ENCODE results near the gene CCDC169.
"Not testable (repeated sequence)": the region's sequence is repeated elsewhere in the genome, so short reads cannot be mapped to it uniquely, and the experiment has no call there.

Gene CCDC169

GRCh38 chr13:36343766-36344165 is 46.2 kb upstream of the CCDC169 start:
- CTCF ChIA-PET, result interaction anchor here (1.1 kb wide), 2 partner anchors 9 to 29 kb away, joined by 4 read pairs; no protein-coding TSS in a partner anchor
- peaks cover 8 to 34% (median 19%) of the 10 kb centered on the region in 4 experiments for H3K4me1 ChIP-seq (ENCODE audit: control extremely low read depth in 1 of 4, control insufficient read depth in 4 of 4, insufficient read depth in 4 of 4, low read length in 3 of 4)
- WGBS (ENCODE audit: insufficient coverage), result 100% methylated on average over 2 of the region's 3 CpGs
- H3K4me3 ChIP-seq (ENCODE audit: control insufficient read depth in 1 of 7, extremely low read depth in 1 of 7, insufficient read depth in 4 of 7, low read depth in 2 of 7, low read length in 6 of 7), result peak overlapping the region in 3 of 7 experiments; percentile 6 to 86 (median 80)
- POLR2A ChIA-PET, result interaction anchor here (1.5 kb wide), 1 partner anchor 47 kb away, joined by 3 read pairs; the partner anchor contains the start of gene CCDC169
- H3K36me3 ChIP-seq (ENCODE audit: control insufficient read depth in 4 of 4, insufficient read depth in 4 of 4, low read length in 3 of 4), result peaks cover 0 to 2% (median under 1%) of the 10 kb centered on the region in 4 experiments
- no peak overlapping the region for H3K27ac ChIP-seq (ENCODE audit: insufficient read depth in 1 of 2, low read depth in 1 of 2, low read length in 2 of 2, poor library complexity in 1 of 2, severe bottlenecking in 2 of 2)
- no peaks in the 10 kb centered on the region for H3K9me3 ChIP-seq (ENCODE audit: control extremely low read depth in 1 of 5, control insufficient read depth in 4 of 5, insufficient read depth in 2 of 5, low read depth in 1 of 5, low read length in 4 of 5)
- H3K27me3 ChIP-seq (replicated peaks in 2 of 5; ENCODE audit: control insufficient read depth in 4 of 5, insufficient read depth in 5 of 5, low read length in 4 of 5), result no peaks in the 10 kb centered on the region
- DNase-seq, result peak in 1 of 3 donors; percentile 4

DNA sequence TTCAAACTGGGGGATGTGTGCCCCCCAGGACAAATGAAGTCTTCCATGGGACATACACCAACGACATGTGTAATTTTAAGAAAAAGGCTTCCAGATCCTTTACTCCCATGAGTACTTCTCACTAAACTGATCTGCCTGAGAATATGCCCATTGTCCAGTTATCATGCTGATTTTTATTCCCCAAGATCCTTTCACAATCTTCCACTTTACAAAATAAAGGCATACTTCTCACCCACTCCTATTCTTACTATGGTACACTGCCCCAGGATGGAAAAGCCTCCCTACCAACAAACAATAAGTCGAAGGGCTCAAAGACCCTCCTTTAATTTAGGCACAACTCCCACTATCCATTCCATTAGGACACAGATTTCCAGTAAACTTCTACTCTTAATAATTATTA is 45.1 kb upstream of the CCDC169 start:
- CTCF ChIA-PET, result no interaction called here
- H3K27ac ChIP-seq (ENCODE audit: insufficient read depth in 1 of 2, low read depth in 1 of 2, low read length in 2 of 2, poor library complexity in 1 of 2, severe bottlenecking in 2 of 2), result no peak overlapping the region
- POLR2A ChIA-PET, result no interaction called here
- peaks cover 0 to 5% (median 2%) of the 10 kb centered on the region in 4 experiments for H3K36me3 ChIP-seq (ENCODE audit: control insufficient read depth in 4 of 4, insufficient read depth in 4 of 4, low read length in 3 of 4)
- no peaks in the 10 kb centered on the region for H3K27me3 ChIP-seq (replicated peaks in 2 of 5; ENCODE audit: control insufficient read depth in 4 of 5, insufficient read depth in 5 of 5, low read length in 4 of 5)
- 100% methylated on average over 2 of the region's 2 CpGs for WGBS (ENCODE audit: insufficient coverage)
- H3K9me3 ChIP-seq (ENCODE audit: control extremely low read depth in 1 of 5, control insufficient read depth in 4 of 5, insufficient read depth in 2 of 5, low read depth in 1 of 5, low read length in 4 of 5), result no peaks in the 10 kb centered on the region
- no peak overlapping the region for H3K4me3 ChIP-seq (ENCODE audit: control insufficient read depth in 1 of 7, extremely low read depth in 1 of 7, insufficient read depth in 4 of 7, low read depth in 2 of 7, low read length in 6 of 7)
- H3K4me1 ChIP-seq (ENCODE audit: control extremely low read depth in 1 of 4, control insufficient read depth in 4 of 4, insufficient read depth in 4 of 4, low read length in 3 of 4), result peaks cover 8 to 34% (median 19%) of the 10 kb centered on the region in 4 experiments
- DNase-seq, result no peak

DNA sequence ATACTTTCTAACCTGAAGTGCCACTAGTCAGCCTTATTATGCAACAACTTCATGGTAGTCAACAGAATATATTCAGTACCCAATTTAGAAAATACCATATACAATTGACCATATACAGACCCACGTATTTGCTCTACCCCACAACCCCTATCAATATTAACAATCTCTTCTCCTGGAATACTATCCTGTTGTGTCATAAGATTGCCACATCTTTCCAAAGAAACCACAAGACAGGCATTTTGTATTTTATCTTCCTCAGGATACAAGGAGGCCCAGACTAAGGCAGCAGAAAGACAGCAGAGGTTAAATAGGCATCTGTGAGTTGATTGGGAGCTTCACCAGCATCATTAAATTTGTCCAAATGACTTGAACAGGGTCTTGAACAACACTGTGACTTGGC is 44.1 kb upstream of the CCDC169 start:
- ChIA-PET CTCF (interaction anchor here (1.8 kb wide), 1 partner anchor 11 kb away, joined by 6 read pairs; no protein-coding TSS in a partner anchor), POLR2A (no interaction called here)
- Histone ChIP-seq H3K4me1 (ENCODE audit: control extremely low read depth in 1 of 4, control insufficient read depth in 4 of 4, insufficient read depth in 4 of 4, low read length in 3 of 4) (peaks cover 7 to 27% (median 16%) of the 10 kb centered on the region in 4 experiments), H3K27me3 (replicated peaks in 2 of 5; ENCODE audit: control insufficient read depth in 4 of 5, insufficient read depth in 5 of 5, low read length in 4 of 5) (no peaks in the 10 kb centered on the region), H3K27ac (ENCODE audit: insufficient read depth in 1 of 2, low read depth in 1 of 2, low read length in 2 of 2, poor library complexity in 1 of 2, severe bottlenecking in 2 of 2) (no peak overlapping the region), H3K36me3 (ENCODE audit: control insufficient read depth in 4 of 4, insufficient read depth in 4 of 4, low read length in 3 of 4) (peaks cover 0 to 5% (median 2%) of the 10 kb centered on the region in 4 experiments), H3K9me3 (ENCODE audit: control extremely low read depth in 1 of 5, control insufficient read depth in 4 of 5, insufficient read depth in 2 of 5, low read depth in 1 of 5, low read length in 4 of 5) (no peaks in the 10 kb centered on the region), H3K4me3 (ENCODE audit: control insufficient read depth in 1 of 7, extremely low read depth in 1 of 7, insufficient read depth in 4 of 7, low read depth in 2 of 7, low read length in 6 of 7) (no peak overlapping the region)
- WGBS (ENCODE audit: insufficient coverage), result 80% methylated on average over 1 of the region's 1 CpG
- DNase-seq, result no peak

DNA sequence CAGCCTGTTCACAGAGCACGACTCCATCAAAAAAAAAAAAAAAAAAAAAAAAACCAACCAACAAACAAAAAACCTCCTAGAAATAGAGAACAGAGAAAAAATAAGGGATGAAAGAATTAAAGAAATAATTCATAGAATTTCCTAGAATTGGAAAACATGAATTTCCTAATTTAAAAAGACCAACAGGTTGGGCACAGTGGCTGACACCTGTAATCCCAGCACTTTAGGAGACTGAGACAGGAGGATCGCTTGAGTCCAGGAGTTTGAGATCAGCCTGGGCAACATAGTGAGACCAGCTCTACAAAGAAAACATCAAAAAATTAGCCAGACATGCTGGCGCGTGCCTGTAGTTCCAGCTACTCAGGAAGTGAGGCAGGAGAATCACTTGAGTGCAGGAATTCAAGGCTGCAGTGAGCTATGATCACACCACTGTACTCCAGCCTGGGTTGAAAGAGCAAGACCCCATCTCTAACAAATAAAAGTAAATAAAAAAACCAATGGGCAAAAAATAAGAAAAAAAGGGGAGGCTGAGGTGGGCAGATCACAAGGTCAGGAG is 42.1 kb upstream of the CCDC169 start:
- Histone ChIP-seq H3K4me3 (ENCODE audit: control insufficient read depth in 1 of 7, extremely low read depth in 1 of 7, insufficient read depth in 4 of 7, low read depth in 2 of 7, low read length in 6 of 7) (no peak overlapping the region), H3K27ac (ENCODE audit: insufficient read depth in 1 of 2, low read depth in 1 of 2, low read length in 2 of 2, poor library complexity in 1 of 2, severe bottlenecking in 2 of 2) (no peak overlapping the region), H3K27me3 (replicated peaks in 2 of 5; ENCODE audit: control insufficient read depth in 4 of 5, insufficient read depth in 5 of 5, low read length in 4 of 5) (no peaks in the 10 kb centered on the region), H3K36me3 (ENCODE audit: control insufficient read depth in 4 of 4, insufficient read depth in 4 of 4, low read length in 3 of 4) (peaks cover 5 to 18% (median 6%) of the 10 kb centered on the region in 4 experiments), H3K4me1 (ENCODE audit: control extremely low read depth in 1 of 4, control insufficient read depth in 4 of 4, insufficient read depth in 4 of 4, low read length in 3 of 4) (peaks cover 3 to 19% (median 11%) of the 10 kb centered on the region in 4 experiments), H3K9me3 (ENCODE audit: control extremely low read depth in 1 of 5, control insufficient read depth in 4 of 5, insufficient read depth in 2 of 5, low read depth in 1 of 5, low read length in 4 of 5) (no peaks in the 10 kb centered on the region)
- ChIA-PET POLR2A (no interaction called here), CTCF (interaction anchor here (1.0 kb wide), 1 partner anchor 57 kb away, joined by 3 read pairs; no protein-coding TSS in a partner anchor)
- DNase-seq, result no peak
- WGBS (ENCODE audit: insufficient coverage), result 100% methylated on average over 1 of the region's 4 CpGs

- POLR2A ChIA-PET, result no interaction called here
- WGBS (ENCODE audit: insufficient coverage), result no CpG with 5 or more reads among the region's 3 CpGs
These were observed 40.5 kb upstream of the CCDC169 start for GRCh38 chr13:36337938-36338641.

DNA sequence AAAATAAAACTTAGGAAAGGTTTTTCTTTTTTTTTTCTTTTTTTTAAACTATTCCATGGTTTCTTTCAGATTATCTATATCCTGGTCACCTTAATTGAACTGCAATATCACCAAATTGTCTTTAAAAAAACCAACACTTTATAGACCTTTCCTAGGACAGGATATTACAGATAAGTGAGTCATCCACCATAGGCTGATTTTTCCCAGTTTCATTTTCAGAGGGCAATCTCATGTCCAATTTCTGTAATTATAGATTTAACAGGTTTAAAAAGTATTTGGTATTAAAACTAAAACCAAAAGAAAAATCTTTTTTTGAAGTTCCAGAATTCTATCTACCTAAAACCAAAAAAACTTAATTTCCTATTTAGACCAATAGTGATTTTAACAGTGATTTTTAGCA is 35.4 kb upstream of the CCDC169 start:
- H3K36me3 ChIP-seq (ENCODE audit: control insufficient read depth in 4 of 4, insufficient read depth in 4 of 4, low read length in 3 of 4), result peaks cover 11 to 61% (median 29%) of the 10 kb centered on the region in 4 experiments
- ChIA-PET CTCF (interaction anchor here (1.2 kb wide), 1 partner anchor 26 kb away, joined by 5 read pairs; no protein-coding TSS in a partner anchor), POLR2A (no interaction called here)
- H3K4me1 ChIP-seq (ENCODE audit: control extremely low read depth in 1 of 4, control insufficient read depth in 4 of 4, insufficient read depth in 4 of 4, low read length in 3 of 4), result peaks cover 0 to 8% (median 2%) of the 10 kb centered on the region in 4 experiments
- no peak overlapping the region for H3K4me3 ChIP-seq (ENCODE audit: control insufficient read depth in 1 of 7, extremely low read depth in 1 of 7, insufficient read depth in 4 of 7, low read depth in 2 of 7, low read length in 6 of 7)
- H3K27me3 ChIP-seq (replicated peaks in 2 of 5; ENCODE audit: control insufficient read depth in 4 of 5, insufficient read depth in 5 of 5, low read length in 4 of 5), result no peaks in the 10 kb centered on the region
- no peaks in the 10 kb centered on the region for H3K9me3 ChIP-seq (ENCODE audit: control extremely low read depth in 1 of 5, control insufficient read depth in 4 of 5, insufficient read depth in 2 of 5, low read depth in 1 of 5, low read length in 4 of 5)
- H3K27ac ChIP-seq (ENCODE audit: insufficient read depth in 1 of 2, low read depth in 1 of 2, low read length in 2 of 2, poor library complexity in 1 of 2, severe bottlenecking in 2 of 2), result peak overlapping the region in 1 of 2 experiments; percentile 28
- DNase-seq, result peak; percentile 41 to 52 (median 45)

More at GRCh38 chr13:36337938-36338641, 40.5 kb upstream of the CCDC169 start:
- no peaks in the 10 kb centered on the region for H3K9me3 ChIP-seq (ENCODE audit: control extremely low read depth in 1 of 5, control insufficient read depth in 4 of 5, insufficient read depth in 2 of 5, low read depth in 1 of 5, low read length in 4 of 5)
- H3K27me3 ChIP-seq (replicated peaks in 2 of 5; ENCODE audit: control insufficient read depth in 4 of 5, insufficient read depth in 5 of 5, low read length in 4 of 5), result no peaks in the 10 kb centered on the region
- H3K4me1 ChIP-seq (ENCODE audit: control extremely low read depth in 1 of 4, control insufficient read depth in 4 of 4, insufficient read depth in 4 of 4, low read length in 3 of 4), result peaks cover 0 to 12% (median 4%) of the 10 kb centered on the region in 4 experiments
- no peak for DNase-seq
- CTCF ChIA-PET, result interaction anchor here (1.7 kb wide), 1 partner anchor 9 kb away, joined by 6 read pairs; no protein-coding TSS in a partner anchor
- H3K4me3 ChIP-seq (ENCODE audit: control insufficient read depth in 1 of 7, extremely low read depth in 1 of 7, insufficient read depth in 4 of 7, low read depth in 2 of 7, low read length in 6 of 7), result no peak overlapping the region
- H3K36me3 ChIP-seq (ENCODE audit: control insufficient read depth in 4 of 4, insufficient read depth in 4 of 4, low read length in 3 of 4), result peaks cover 7 to 29% (median 10%) of the 10 kb centered on the region in 4 experiments
- no peak overlapping the region for H3K27ac ChIP-seq (ENCODE audit: insufficient read depth in 1 of 2, low read depth in 1 of 2, low read length in 2 of 2, poor library complexity in 1 of 2, severe bottlenecking in 2 of 2)

DNA sequence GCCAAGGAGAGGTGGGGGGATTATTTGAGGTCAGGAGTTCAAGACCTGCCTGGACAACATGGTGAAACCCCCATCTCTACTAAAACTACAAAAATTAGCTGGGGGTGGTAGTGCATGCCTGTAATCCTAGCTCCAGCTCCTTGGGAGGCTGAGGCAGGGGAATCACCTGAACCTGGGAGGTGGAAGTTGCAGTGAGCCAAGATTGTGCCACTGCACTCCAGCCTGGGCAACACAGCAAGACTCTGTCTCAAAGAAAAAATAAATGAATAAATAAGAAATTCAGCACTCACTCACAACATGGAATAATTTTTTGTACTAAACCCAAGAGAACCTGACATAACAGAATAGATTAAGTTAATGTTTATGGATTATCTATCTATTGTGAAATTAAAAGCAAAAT is 34.6 kb upstream of the CCDC169 start:
- H3K4me3 ChIP-seq (ENCODE audit: control insufficient read depth in 1 of 7, extremely low read depth in 1 of 7, insufficient read depth in 4 of 7, low read depth in 2 of 7, low read length in 6 of 7); H3K27me3 ChIP-seq (replicated peaks in 2 of 5; ENCODE audit: control insufficient read depth in 4 of 5, insufficient read depth in 5 of 5, low read length in 4 of 5); H3K4me1 ChIP-seq (ENCODE audit: control extremely low read depth in 1 of 4, control insufficient read depth in 4 of 4, insufficient read depth in 4 of 4, low read length in 3 of 4); POLR2A ChIA-PET; DNase-seq; H3K9me3 ChIP-seq (ENCODE audit: control extremely low read depth in 1 of 5, control insufficient read depth in 4 of 5, insufficient read depth in 2 of 5, low read depth in 1 of 5, low read length in 4 of 5): not testable (repeated sequence)
- Histone ChIP-seq H3K27ac (ENCODE audit: insufficient read depth in 1 of 2, low read depth in 1 of 2, low read length in 2 of 2, poor library complexity in 1 of 2, severe bottlenecking in 2 of 2) (peak overlapping the region in 1 of 2 experiments; percentile 28), H3K36me3 (ENCODE audit: control insufficient read depth in 4 of 4, insufficient read depth in 4 of 4, low read length in 3 of 4) (peaks cover 11 to 66% (median 33%) of the 10 kb centered on the region in 4 experiments)
- CTCF ChIA-PET, result interaction anchor here (1.2 kb wide), 1 partner anchor 26 kb away, joined by 5 read pairs; no protein-coding TSS in a partner anchor
